ENCODE data around the gene HEXB. TPM values are rescaled to one million over a fixed set of nuclear protein-coding genes. Genes with fewer than 3 reads are reported as not detected.
A peak's percentile ranks its signal among the peaks of the same experiment; 100 is the strongest.

Gene HEXB
- total RNA-seq, 4 donors from 2014 or later: 143 to 235 (median 168) TPM

DNA sequence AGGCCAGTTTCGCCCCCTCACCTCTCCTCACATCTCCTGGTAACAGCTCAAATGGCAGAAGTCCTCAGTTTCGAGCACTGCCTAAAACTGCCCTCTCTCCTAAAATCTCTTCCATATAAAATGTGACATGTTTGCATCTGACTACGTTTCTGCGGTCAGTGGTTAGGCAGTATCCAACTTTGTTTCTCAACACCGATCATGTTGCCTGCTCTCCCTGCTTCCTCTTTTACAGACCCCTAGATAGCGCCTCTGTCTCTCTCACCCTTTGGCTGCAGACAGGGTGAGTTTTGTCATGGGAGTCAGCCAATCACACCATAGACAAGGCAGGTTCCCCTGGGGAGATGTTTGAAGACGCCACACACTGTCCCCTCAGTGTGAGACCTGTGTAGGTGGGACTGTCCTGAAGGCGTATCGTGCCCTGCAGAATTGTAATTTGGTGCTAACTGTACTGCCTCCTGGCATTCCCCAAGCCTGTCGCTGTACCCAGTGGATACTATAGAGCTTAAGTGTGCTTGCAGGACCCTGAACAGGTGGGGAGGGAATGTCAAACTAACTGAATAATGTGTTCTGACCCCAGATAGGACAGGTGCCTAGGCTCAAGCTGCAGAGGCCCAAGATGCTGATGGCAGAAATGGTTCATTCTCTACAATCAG is 1.1 kb downstream of the HEXB start:
- DNase-seq: no peak
- Histone ChIP-seq H3K4me3 (peak overlapping the region; percentile 65 to 91 (median 88)), H3K4me1 (peaks cover 6 to 24% (median 20%) of the 10 kb centered on the region in 4 donors), H3K36me3 (peaks cover 0 to 11% (median 2%) of the 10 kb centered on the region in 4 donors), H3K27me3 (no peaks in the 10 kb centered on the region), H3K9me3 (no peaks in the 10 kb centered on the region), H3K27ac (peak overlapping the region; percentile 87 to 92 (median 90))
- TF ChIP-seq, protein P1, sequence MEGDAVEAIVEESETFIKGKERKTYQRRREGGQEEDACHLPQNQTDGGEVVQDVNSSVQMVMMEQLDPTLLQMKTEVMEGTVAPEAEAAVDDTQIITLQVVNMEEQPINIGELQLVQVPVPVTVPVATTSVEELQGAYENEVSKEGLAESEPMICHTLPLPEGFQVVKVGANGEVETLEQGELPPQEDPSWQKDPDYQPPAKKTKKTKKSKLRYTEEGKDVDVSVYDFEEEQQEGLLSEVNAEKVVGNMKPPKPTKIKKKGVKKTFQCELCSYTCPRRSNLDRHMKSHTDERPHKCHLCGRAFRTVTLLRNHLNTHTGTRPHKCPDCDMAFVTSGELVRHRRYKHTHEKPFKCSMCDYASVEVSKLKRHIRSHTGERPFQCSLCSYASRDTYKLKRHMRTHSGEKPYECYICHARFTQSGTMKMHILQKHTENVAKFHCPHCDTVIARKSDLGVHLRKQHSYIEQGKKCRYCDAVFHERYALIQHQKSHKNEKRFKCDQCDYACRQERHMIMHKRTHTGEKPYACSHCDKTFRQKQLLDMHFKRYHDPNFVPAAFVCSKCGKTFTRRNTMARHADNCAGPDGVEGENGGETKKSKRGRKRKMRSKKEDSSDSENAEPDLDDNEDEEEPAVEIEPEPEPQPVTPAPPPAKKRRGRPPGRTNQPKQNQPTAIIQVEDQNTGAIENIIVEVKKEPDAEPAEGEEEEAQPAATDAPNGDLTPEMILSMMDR (IDR thresholded peaks at IDR 0.05): no peak
- TF ChIP-seq EP300 (IDR thresholded peaks at IDR 0.05; ENCODE audit: low read depth): no peak
- TF ChIP-seq POLR2AphosphoS5 (IDR thresholded peaks at IDR 0.05): peak in 1 of 3 donors; percentile 22
- TF ChIP-seq POLR2A (IDR thresholded peaks at IDR 0.05): peak; percentile 13
- intact Hi-C loops (cut with DNase I; ENCODE audit: low total_unique reads): no loop called here
- 35 to 45% methylated on average over 6 to 10 of the region's 10 CpGs for WGBS, 2 donors (ENCODE audit: low coverage in 1 of 2)
- in situ Hi-C loops (cut with MboI; ENCODE audit: low pct_ligation_motif_present in 1 of 4, low pct_unique_long_range_greater_than_20kb in 1 of 4, low sequenced_read_pairs in 3 of 4): no loop called here

DNA sequence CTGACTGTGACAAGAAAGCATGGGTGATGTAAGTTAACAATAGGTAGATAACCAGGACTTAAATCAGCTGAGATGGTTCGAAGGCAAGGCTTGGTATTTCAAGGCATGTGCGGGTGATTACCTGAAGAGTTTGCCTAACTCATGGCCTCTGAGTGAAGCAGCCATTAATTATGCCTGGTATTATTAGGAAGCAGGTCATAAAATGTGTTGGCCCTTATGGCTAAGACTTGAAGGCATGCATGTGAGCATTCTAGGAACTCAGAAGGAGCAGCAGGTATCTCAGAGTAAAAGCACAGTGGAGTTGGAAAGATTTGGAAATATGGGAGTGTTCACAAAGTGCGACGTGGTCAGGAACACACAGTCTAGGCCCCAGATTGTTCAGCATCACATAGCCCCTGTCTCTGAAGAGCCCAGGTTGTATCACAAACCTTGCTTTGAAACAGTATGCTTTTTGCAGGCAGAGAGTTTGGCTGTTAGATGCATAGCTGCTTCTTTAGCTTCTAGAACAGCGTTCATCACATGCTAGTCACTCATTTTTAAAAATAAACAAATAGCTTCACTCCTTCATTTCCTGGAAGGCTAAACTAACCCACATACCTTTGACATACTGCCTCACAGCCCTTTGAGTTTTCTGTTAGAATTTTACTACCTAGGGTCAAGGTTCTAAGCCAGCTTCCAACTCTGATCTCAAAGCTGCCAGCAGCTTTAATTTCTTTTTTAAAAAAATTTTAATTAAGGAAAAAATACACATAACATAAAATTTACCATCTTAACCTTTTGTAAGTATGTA is 2.1 kb downstream of the HEXB start:
- Histone ChIP-seq H3K36me3 (peaks cover 0 to 11% (median 2%) of the 10 kb centered on the region in 4 donors), H3K4me1 (peaks cover 6 to 24% (median 20%) of the 10 kb centered on the region in 4 donors), H3K4me3 (no peak overlapping the region), H3K9me3 (no peaks in the 10 kb centered on the region), H3K27ac (peak overlapping the region in 1 of 4 donors; percentile 87), H3K27me3 (no peaks in the 10 kb centered on the region)
- 67 to 74% methylated on average over 2 to 5 of the region's 5 CpGs for WGBS, 2 donors (ENCODE audit: low coverage in 1 of 2)
- TF ChIP-seq POLR2AphosphoS5 (IDR thresholded peaks at IDR 0.05) (no peak), POLR2A (IDR thresholded peaks at IDR 0.05) (no peak), EP300 (IDR thresholded peaks at IDR 0.05; ENCODE audit: low read depth) (no peak)
- TF ChIP-seq, protein P1 (IDR thresholded peaks at IDR 0.05): no peak
- DNase-seq: no peak
- in situ Hi-C loops (cut with MboI; ENCODE audit: low pct_ligation_motif_present in 1 of 4, low pct_unique_long_range_greater_than_20kb in 1 of 4, low sequenced_read_pairs in 3 of 4): no loop called here
- intact Hi-C loops (cut with DNase I; ENCODE audit: low total_unique reads): no loop called here

GRCh38 chr5:74693191-74693590 is 8.2 kb downstream of the HEXB start:
- 66 to 90% methylated on average over 4 of the region's 4 CpGs for WGBS, 2 donors (ENCODE audit: low coverage in 1 of 2)

DNA sequence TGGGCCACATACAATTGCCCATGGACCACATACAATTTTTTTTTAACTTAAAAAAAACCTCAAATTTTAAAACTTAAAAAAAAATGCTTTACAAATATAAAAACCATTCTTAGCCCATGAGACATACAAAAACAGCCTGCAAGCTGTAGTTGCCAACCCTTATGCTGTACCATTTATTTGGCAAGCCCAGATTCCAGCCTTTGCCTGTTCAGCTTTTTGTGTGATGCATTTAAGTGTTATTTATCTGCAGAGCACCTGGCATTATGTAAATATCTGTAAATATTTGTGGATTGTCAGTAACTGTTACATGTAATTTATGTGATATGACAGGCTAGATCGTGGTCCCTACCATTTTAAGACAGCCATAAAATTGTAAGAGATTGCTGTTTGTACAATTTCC is 32.6 kb downstream of the HEXB start:
- TF ChIP-seq EP300 (IDR thresholded peaks at IDR 0.05; ENCODE audit: low read depth) (no peak), POLR2AphosphoS5 (IDR thresholded peaks at IDR 0.05) (no peak), POLR2A (IDR thresholded peaks at IDR 0.05) (no peak)
- TF ChIP-seq, protein P1 (IDR thresholded peaks at IDR 0.05): no peak
- intact Hi-C loops (cut with DNase I; ENCODE audit: low total_unique reads): no loop called here
- Histone ChIP-seq H3K27me3 (no peaks in the 10 kb centered on the region), H3K4me3 (no peak overlapping the region), H3K4me1 (no peaks in the 10 kb centered on the region), H3K36me3 (peaks cover 0 to 57% (median 19%) of the 10 kb centered on the region in 4 donors), H3K9me3 (no peaks in the 10 kb centered on the region), H3K27ac (no peak overlapping the region)
- in situ Hi-C loops (cut with MboI; ENCODE audit: low pct_ligation_motif_present in 1 of 4, low pct_unique_long_range_greater_than_20kb in 1 of 4, low sequenced_read_pairs in 3 of 4): no loop called here
- no peak for DNase-seq
- 0 to 26% methylated on average over 1 of the region's 1 CpG for whole genome bisulfite sequencing, 2 donors (ENCODE audit: low coverage in 1 of 2)

More at GRCh38 chr5:74693191-74693590, 8.2 kb downstream of the HEXB start:
- no peak for DNase-seq
- H3K4me3 ChIP-seq: no peak overlapping the region
- no peaks in the 10 kb centered on the region for H3K9me3 ChIP-seq
- in situ Hi-C loops (cut with MboI; ENCODE audit: low pct_ligation_motif_present in 1 of 4, low pct_unique_long_range_greater_than_20kb in 1 of 4, low sequenced_read_pairs in 3 of 4): no loop called here
- no peaks in the 10 kb centered on the region for H3K4me1 ChIP-seq
- peaks cover 0 to 50% (median 14%) of the 10 kb centered on the region in 4 donors for H3K36me3 ChIP-seq
- intact Hi-C loops (cut with DNase I; ENCODE audit: low total_unique reads): no loop called here
- no peak for TF ChIP-seq POLR2AphosphoS5 (IDR thresholded peaks at IDR 0.05)
- TF ChIP-seq, protein P1 (IDR thresholded peaks at IDR 0.05): no peak
- TF ChIP-seq POLR2A (IDR thresholded peaks at IDR 0.05): no peak
- TF ChIP-seq EP300 (IDR thresholded peaks at IDR 0.05; ENCODE audit: low read depth): no peak
- no peaks in the 10 kb centered on the region for H3K27me3 ChIP-seq
- H3K27ac ChIP-seq: no peak overlapping the region

Data from transverse colon (tissue), 4 donors.